IMR-90 (cell line): ENCODE results near the gene RYR2. TPM values are rescaled to one million over a fixed set of nuclear protein-coding genes. Genes with fewer than 3 reads are reported as not detected.

Experiments
- ATAC-seq: fragments of 200-7000 bp; cut with Tn5 transposase; 2 replicates; pipeline ENCODE4 v1.9.1; 2020; ENCODE audit warnings: low read depth, mild to moderate bottlenecking, moderate library complexity
- BruUV-seq: library from RNA; stranded (reverse); fragments of 400-500 nt; replicated peaks from 2 replicates; lab custom pipeline; 2021; lab: Mats Ljungman, UMichigan
- CTCF ChIA-PET: fragments of 300-600 bp; formaldehyde crosslinking; extraction: SDS; loops from one replicate; lab custom pipeline; 2021; ENCODE audit warnings: antibody characterized with exemption; lab: Yijun Ruan, JAX
- POLR2A ChIA-PET: fragments of 300-600 bp; sonication (Branson Sonifier 250); formaldehyde crosslinking; loops from one replicate; lab custom pipeline; 2022; ENCODE audit warnings: antibody characterized with exemption; ENCODE audit not compliant: unreplicated experiment; lab: Charles Lee
- DNase-seq: peaks from one replicate; pipeline ENCODE4 v3.0.0; 2013
- H2AFZ ChIP-seq: replicated peaks from 2 replicates; pipeline ENCODE3; 2013; ENCODE audit warnings: low read length, mild to moderate bottlenecking; ENCODE audit not compliant: poor library complexity
- H2AK5ac ChIP-seq: 2 replicates; pipeline ENCODE4 v1.6.1; 2013; ENCODE audit warnings: low read depth, low read length, inconsistent platforms
- H2AK9ac ChIP-seq: replicated peaks from 2 replicates; pipeline ENCODE3; 2013; ENCODE audit warnings: mild to moderate bottlenecking, low read depth, low read length, moderate library complexity; ENCODE audit not compliant: poor library complexity
- H2BK120ac ChIP-seq: 2 replicates; pipeline ENCODE4 v1.6.1; 2013; ENCODE audit warnings: low read depth, low read length, inconsistent platforms
- H2BK15ac ChIP-seq: 3 replicates; pipeline ENCODE4 v1.6.1; 2013; ENCODE audit warnings: low read depth, low read length, inconsistent platforms
- H2BK20ac ChIP-seq: 2 replicates; pipeline ENCODE4 v1.6.1; 2013; ENCODE audit warnings: low read depth, mild to moderate bottlenecking, inconsistent platforms, low read length, moderate library complexity
- H2BK5ac ChIP-seq: 2 replicates; pipeline ENCODE4 v1.6.1; 2013; ENCODE audit warnings: mild to moderate bottlenecking, low read depth, low read length, inconsistent platforms; ENCODE audit not compliant: poor library complexity, severe bottlenecking
- H3K14ac ChIP-seq: replicated peaks from 2 replicates; pipeline ENCODE4 v1.6.1; 2013; ENCODE audit warnings: low read depth, low read length, inconsistent platforms
- H3K18ac ChIP-seq: 2 replicates; pipeline ENCODE4 v1.6.1; 2013; ENCODE audit warnings: low read depth, low read length, control low read depth
- H3K23ac ChIP-seq: 2 replicates; pipeline ENCODE4 v1.6.1; 2013; ENCODE audit warnings: low read depth, low read length, inconsistent platforms
- H3K27ac ChIP-seq: 2 replicates; pipeline ENCODE4 v1.5.1; 2013; ENCODE audit warnings: mild to moderate bottlenecking, control low read depth, low read length; ENCODE audit not compliant: insufficient read depth
- H3K27me3 ChIP-seq: 2 replicates; pipeline ENCODE4 v1.6.1; 2013; ENCODE audit warnings: low read length; ENCODE audit not compliant: control insufficient read depth, insufficient read depth
- H3K36me3 ChIP-seq: 2 replicates; pipeline ENCODE4 v1.6.1; 2013; ENCODE audit warnings: low read length, mixed read lengths; ENCODE audit not compliant: control insufficient read depth, insufficient read depth
- H3K4ac ChIP-seq: 2 replicates; pipeline ENCODE4 v1.6.1; 2013; ENCODE audit warnings: low read depth, low read length, inconsistent platforms
- H3K4me1 ChIP-seq: 2 replicates; pipeline ENCODE4 v1.6.1; 2013; ENCODE audit warnings: low read length, mixed read lengths; ENCODE audit not compliant: control insufficient read depth, insufficient read depth
- H3K4me2 ChIP-seq: 2 replicates; pipeline ENCODE4 v1.6.1; 2013; ENCODE audit warnings: low read depth, mild to moderate bottlenecking, control low read depth, low read length, moderate library complexity
- H3K4me3 ChIP-seq: 2 replicates; pipeline ENCODE4 v1.5.1; 2013; ENCODE audit warnings: low read depth, mild to moderate bottlenecking, control low read depth, low read length, moderate library complexity; ENCODE audit not compliant: insufficient read depth
- H3K56ac ChIP-seq: 2 replicates; pipeline ENCODE4 v1.6.1; 2013; ENCODE audit warnings: low read length, inconsistent platforms; ENCODE audit not compliant: insufficient read depth; ENCODE audit errors: extremely low read depth
- H3K79me1 ChIP-seq, 2 experiments: 2 replicates each; pipeline ENCODE4 v1.6.1; 2013; ENCODE audit warnings: low read length in 2 of 2, inconsistent platforms in 1 of 2, low read depth in 1 of 2
- H3K9ac ChIP-seq: 2 replicates; pipeline ENCODE4 v1.6.1; 2013; ENCODE audit warnings: low read depth, low read length, control low read depth
- H3K9me1 ChIP-seq: 2 replicates; pipeline ENCODE4 v1.6.1; 2013; ENCODE audit warnings: low read length, inconsistent platforms; ENCODE audit not compliant: insufficient read depth
- H3K9me3 ChIP-seq: 2 replicates; pipeline ENCODE4 v1.6.1; 2013; ENCODE audit warnings: low read length; ENCODE audit not compliant: control insufficient read depth, insufficient read depth
- H4K20me1 ChIP-seq: 2 replicates; pipeline ENCODE4 v1.6.1; 2013; ENCODE audit warnings: low read length, inconsistent platforms; ENCODE audit not compliant: insufficient read depth
- H4K5ac ChIP-seq: 2 replicates; pipeline ENCODE4 v1.6.1; 2013; ENCODE audit warnings: mild to moderate bottlenecking, low read depth, low read length, control low read depth
- H4K8ac ChIP-seq, 2 experiments: 2 replicates each; pipeline ENCODE4 v1.6.1; 2013; ENCODE audit warnings: low read depth in 2 of 2, low read length in 2 of 2, control low read depth in 1 of 2, inconsistent platforms in 1 of 2
- H4K91ac ChIP-seq: 2 replicates; pipeline ENCODE4 v1.6.1; 2013; ENCODE audit warnings: low read depth, low read length, inconsistent platforms; ENCODE audit not compliant: insufficient read depth
- BHLHE40 ChIP-seq: fragments of 150-350 bp; IDR thresholded peaks from 2 replicates; pipeline ENCODE4 v1.6.1; 2016; ENCODE audit warnings: mild to moderate bottlenecking, low read depth, low read length
- CEBPB ChIP-seq: IDR thresholded peaks from 2 replicates; pipeline ENCODE4 v1.6.1; 2012; ENCODE audit warnings: low read depth, low read length, improper control_type of control experiment
- CHD1 ChIP-seq: IDR thresholded peaks from 2 replicates; pipeline ENCODE4 v1.6.1; 2012; ENCODE audit warnings: low read depth, low read length, improper control_type of control experiment
- CTCF ChIP-seq: conservative IDR thresholded peaks from 2 replicates; pipeline ENCODE4 v1.5.1; 2012; ENCODE audit warnings: mild to moderate bottlenecking, low read depth, low read length, improper control_type of control experiment
- ELK1 ChIP-seq: fragments of 150-350 bp; IDR thresholded peaks from 2 replicates; pipeline ENCODE4 v1.6.1; 2016; ENCODE audit warnings: low read depth, mild to moderate bottlenecking, low read length, moderate library complexity, borderline replicate concordance
- FOS ChIP-seq: fragments of 150-350 bp; IDR thresholded peaks from 2 replicates; pipeline ENCODE4 v1.6.1; 2016; ENCODE audit warnings: low read depth, low read length
- MAFK ChIP-seq: IDR thresholded peaks from 2 replicates; pipeline ENCODE4 v1.6.1; 2012; ENCODE audit warnings: low read depth, low read length, improper control_type of control experiment
- MAZ ChIP-seq: IDR thresholded peaks from 2 replicates; pipeline ENCODE4 v1.6.1; 2012; ENCODE audit warnings: low read depth, mild to moderate bottlenecking, low read length, improper control_type of control experiment, moderate library complexity, borderline replicate concordance
- MXI1 ChIP-seq: IDR thresholded peaks from 2 replicates; pipeline ENCODE4 v1.6.1; 2012; ENCODE audit warnings: low read depth, mild to moderate bottlenecking, low read length, moderate library complexity, borderline replicate concordance
- NFE2L2 ChIP-seq: fragments of 150-350 bp; IDR thresholded peaks from 2 replicates; pipeline ENCODE4 v1.6.1; 2016; ENCODE audit warnings: low read depth, mild to moderate bottlenecking, low read length
- POLR2A ChIP-seq: IDR thresholded peaks from 2 replicates; pipeline ENCODE4 v1.6.1; 2012; ENCODE audit warnings: mild to moderate bottlenecking, low read depth, low read length
- RAD21 ChIP-seq: IDR thresholded peaks from 2 replicates; pipeline ENCODE4 v1.6.1; 2012; ENCODE audit warnings: low read length, improper control_type of control experiment
- RCOR1 ChIP-seq: IDR thresholded peaks from 2 replicates; pipeline ENCODE4 v1.6.1; 2012; ENCODE audit warnings: mild to moderate bottlenecking, low read length, improper control_type of control experiment; ENCODE audit not compliant: insufficient replicate concordance
- RFX5 ChIP-seq: IDR thresholded peaks from 2 replicates; pipeline ENCODE4 v1.8.0; 2012; ENCODE audit warnings: low read depth, mild to moderate bottlenecking, low read length, moderate library complexity
- SMC3 ChIP-seq: fragments of 150-350 bp; IDR thresholded peaks from 2 replicates; pipeline ENCODE4 v1.6.1; 2016; ENCODE audit warnings: low read depth, mild to moderate bottlenecking, antibody characterized with exemption, low read length, moderate library complexity
- USF2 ChIP-seq: fragments of 150-350 bp; IDR thresholded peaks from 2 replicates; pipeline ENCODE4 v1.6.1; 2017; ENCODE audit warnings: mild to moderate bottlenecking, antibody characterized with exemption, low read length, low read depth
- WGBS, 2 experiments: methylation state at CpG; one replicate each; pipeline versions ENCODE4 v1.1.5 to v1.1.7; 2013; ENCODE audit warnings: missing lambda C conversion rate in 2 of 2; ENCODE audit not compliant: insufficient read length in 1 of 2; ENCODE audit errors: extremely low coverage in 2 of 2; 5-methylcytosine and 5-hydroxymethylcytosine counted together
- dilution Hi-C: fragments of 300-500 bp; cut with HindIII; formaldehyde crosslinking; loops from one replicate; pipeline ENCODE4 v1.14.3; 2018; ENCODE audit warnings: low sequenced_read_pairs; ENCODE audit not compliant: unreplicated experiment
- in situ Hi-C: fragments of 300-500 bp; cut with MboI; formaldehyde crosslinking; loops from 3 replicates; pipeline ENCODE4 v1.14.3; 2019; ENCODE audit warnings: low sequenced_read_pairs, inconsistent platforms, mixed read lengths
- intact Hi-C: fragments of 100-400 bp; cut with micrococcal nuclease; formaldehyde crosslinking; loops from 2 replicates; pipeline ENCODE4 v1.10.0; 2022
- polyA plus RNA-seq, 3 experiments: library from polyadenylated mRNA; depleted of rRNA; stranded (reverse); fragments of >200 nt; gene quantifications; 2 replicates each; pipeline ENCODE4 v1.2.3, GENCODE V29; 2012; ENCODE audit warnings: low replicate concordance in 1 of 3
- total RNA-seq: library from RNA; depleted of rRNA; stranded (reverse); fragments of >200 nt; gene quantifications from 2 replicates; pipeline ENCODE4 v1.2.3, GENCODE V29; 2012

The RYR2 gene
- total and polyA plus RNA-seq, 2 of the 4 experiments (the other 2 are of a cell fraction), result not detected

- 49% methylated on average over 2 of the region's 6 CpGs; no CpG with 5 or more reads in 1 of the 2 experiments for WGBS, 2 experiments
- H2AK5ac ChIP-seq, result no peak overlapping the region
- intact Hi-C loops, result loop anchor here (5.0 kb wide), 2 partner anchors 52 to 157 kb away; partner anchors contain the start of gene RYR2
Observed at GRCh38 chr1:237199026-237199425, 157.0 kb downstream of the RYR2 start.

More at GRCh38 chr1:237199026-237199425, 157.0 kb downstream of the RYR2 start:
- no peak overlapping the region for H2BK5ac ChIP-seq
- CTCF ChIA-PET, result no interaction called here
- H3K4me2 ChIP-seq, result no peak overlapping the region
- H3K9me3 ChIP-seq, result peaks cover 6% of the 10 kb centered on the region
- no peak overlapping the region for H3K4ac ChIP-seq
- H3K9me1 ChIP-seq, result no peaks in the 10 kb centered on the region
- H3K18ac ChIP-seq, result no peak overlapping the region
- no peak overlapping the region for H2BK20ac ChIP-seq
- no peak overlapping the region for H3K9ac ChIP-seq
- no TSS peak for BruUV-seq
- H3K14ac ChIP-seq, result no peak overlapping the region
- TF ChIP-seq RAD21 (no peak), SMC3 (no peak), BHLHE40 (no peak), MAZ (no peak), FOS (no peak), CEBPB (no peak), POLR2A (no peak), RFX5 (no peak), RCOR1 (no peak), CHD1 (no peak), NFE2L2 (no peak), USF2 (no peak), ELK1 (no peak), MXI1 (no peak), CTCF (no peak), MAFK (no peak)
- ATAC-seq (no peak), DNase-seq (no peak)
- no peak overlapping the region for H2BK15ac ChIP-seq
- no peaks in the 10 kb centered on the region for H3K27me3 ChIP-seq
- no peak overlapping the region for H3K23ac ChIP-seq
- H3K4me3 ChIP-seq, result no peak overlapping the region
- no peak overlapping the region for H4K5ac ChIP-seq
- no peaks in the 10 kb centered on the region for H4K20me1 ChIP-seq
- in situ Hi-C loops, result no loop called here
- no peak overlapping the region for H2BK120ac ChIP-seq
- H2AK9ac ChIP-seq, result no peak overlapping the region
- no peak overlapping the region for H3K56ac ChIP-seq
- POLR2A ChIA-PET, result no interaction called here
- no peaks in the 10 kb centered on the region for H3K79me1 ChIP-seq
- no peak overlapping the region for H4K91ac ChIP-seq
- H3K4me1 ChIP-seq, result no peaks in the 10 kb centered on the region
- no peak overlapping the region for H2AFZ ChIP-seq
- no peak overlapping the region for H4K8ac ChIP-seq
- H3K36me3 ChIP-seq, result no peaks in the 10 kb centered on the region
- dilution Hi-C loops, result no loop called here
- no peak overlapping the region for H3K27ac ChIP-seq
